ENCODE results near the gene UBR2. TPM values are rescaled to one million over a fixed set of nuclear protein-coding genes. Genes with fewer than 3 reads are reported as not detected.
"Not testable (repeated sequence)": the region's sequence is repeated elsewhere in the genome, so short reads cannot be mapped to it uniquely, and the experiment has no call there.

Gene UBR2
- total RNA-seq, 2 donors from 2014 or later, result 18.6 to 27.8 TPM

DNA sequence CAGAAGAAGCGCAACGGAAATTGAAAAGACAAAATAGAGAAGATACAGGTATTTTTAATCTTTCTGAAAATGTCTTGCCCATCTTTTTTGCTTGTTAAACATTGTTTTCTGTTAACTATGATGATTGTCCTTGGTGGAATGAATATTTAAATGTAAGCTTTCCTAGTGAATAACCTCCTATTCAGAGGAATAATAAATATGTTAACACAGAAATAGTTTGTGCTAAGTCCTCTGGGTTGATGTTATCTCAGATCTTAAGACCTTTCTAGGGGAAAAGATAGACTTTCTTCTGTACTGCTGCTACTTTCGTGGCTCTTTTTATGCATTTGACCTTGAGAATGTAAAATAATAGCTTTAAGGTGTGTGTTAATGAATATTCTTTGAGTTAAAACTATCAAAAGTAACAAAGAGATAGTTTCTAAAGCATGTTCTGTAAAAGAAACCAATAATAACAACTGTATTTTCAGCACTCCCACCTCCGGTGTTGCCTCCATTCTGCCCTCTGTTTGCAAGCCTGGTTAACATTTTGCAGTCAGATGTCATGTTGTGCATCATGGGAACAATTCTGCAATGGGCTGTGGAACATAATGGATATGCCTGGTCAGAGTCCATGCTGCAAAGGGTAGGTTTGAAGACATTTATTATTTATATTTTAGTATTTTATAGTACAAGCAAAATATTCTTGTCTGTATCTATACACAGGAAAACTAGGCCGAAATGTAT is 88.4 kb downstream of the UBR2 start:
- Histone ChIP-seq H3K4me3 (no peak overlapping the region), H3K4me1 (no peaks in the 10 kb centered on the region), H3K27me3 (no peaks in the 10 kb centered on the region), H3K27ac (no peak overlapping the region), H3K36me3 (peaks cover 87% of the 10 kb centered on the region), H3K9me3 (no peaks in the 10 kb centered on the region)
- DNase-seq (ENCODE audit: low spot score), result no peak
- TF ChIP-seq CTCF (IDR thresholded peaks at IDR 0.05), result no peak

GRCh38 chr6:42653851-42654250 is 90.0 kb downstream of the UBR2 start:
- Histone ChIP-seq H3K27me3 (no peaks in the 10 kb centered on the region), H3K4me3 (no peak overlapping the region), H3K36me3 (peaks cover 87% of the 10 kb centered on the region), H3K27ac (no peak overlapping the region), H3K9me3 (no peaks in the 10 kb centered on the region), H3K4me1 (no peaks in the 10 kb centered on the region)
- no peak for TF ChIP-seq CTCF (IDR thresholded peaks at IDR 0.05)
- DNase-seq (ENCODE audit: low spot score), result no peak

DNA sequence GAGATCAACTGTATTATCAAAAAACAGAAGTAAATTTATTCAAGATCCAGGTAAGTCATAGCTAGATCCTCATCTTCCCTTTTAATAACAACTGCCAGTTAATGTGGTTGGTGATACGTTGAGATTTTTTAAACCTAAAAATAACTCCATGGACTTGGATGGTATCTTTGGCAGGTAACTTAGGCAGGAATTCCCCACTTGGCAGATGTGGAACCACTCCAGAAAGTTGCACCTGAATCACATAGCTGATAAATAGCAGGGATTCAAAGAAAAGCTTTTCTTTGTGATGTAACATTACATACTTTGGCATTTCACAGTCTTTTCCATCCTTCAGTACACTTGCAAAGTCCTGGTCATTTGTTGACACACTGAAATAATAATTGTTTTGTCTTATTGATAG is 96.0 kb downstream of the UBR2 start:
- Histone ChIP-seq H3K36me3 (peaks cover 73% of the 10 kb centered on the region), H3K4me1 (no peaks in the 10 kb centered on the region), H3K9me3 (no peaks in the 10 kb centered on the region), H3K4me3 (no peak overlapping the region), H3K27me3 (no peaks in the 10 kb centered on the region), H3K27ac (no peak overlapping the region)
- DNase-seq (ENCODE audit: low spot score), result no peak
- no peak for TF ChIP-seq CTCF (IDR thresholded peaks at IDR 0.05)

DNA sequence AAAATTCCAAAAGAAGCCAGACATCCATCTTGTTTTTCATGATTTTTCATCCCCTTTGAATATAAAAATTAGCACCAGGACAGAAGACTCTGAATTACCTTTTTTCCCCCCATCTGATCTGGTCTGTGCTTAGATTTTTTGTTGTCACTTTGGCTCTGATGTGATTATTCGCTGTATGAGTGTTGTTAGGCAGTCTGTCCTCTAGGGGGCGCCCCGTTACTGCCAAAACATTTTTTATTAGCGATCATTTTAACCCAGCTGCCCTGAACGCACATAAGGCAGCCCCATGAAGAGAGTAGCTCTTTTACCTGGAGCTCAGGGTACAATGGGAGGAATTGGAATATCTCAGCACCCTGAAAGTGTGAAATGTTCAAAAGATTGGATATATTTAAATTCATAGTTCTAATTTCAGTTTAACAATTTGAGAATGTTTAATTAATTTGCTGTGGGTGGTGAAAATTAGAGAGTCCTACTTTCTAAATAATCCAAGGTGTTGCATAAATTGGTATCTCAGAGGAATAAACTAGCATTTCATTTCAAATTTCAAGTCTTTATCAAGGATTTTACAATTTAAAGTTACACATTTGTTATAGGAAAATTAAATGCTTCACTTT is 97.8 kb downstream of the UBR2 start:
- peak; percentile 90 for DNase-seq (ENCODE audit: low spot score)
- Histone ChIP-seq H3K27ac (no peak overlapping the region), H3K9me3 (no peaks in the 10 kb centered on the region), H3K4me1 (no peaks in the 10 kb centered on the region), H3K4me3 (no peak overlapping the region), H3K36me3 (peaks cover 79% of the 10 kb centered on the region), H3K27me3 (no peaks in the 10 kb centered on the region)
- peak; percentile 73 to 93 for TF ChIP-seq CTCF (IDR thresholded peaks at IDR 0.05)

DNA sequence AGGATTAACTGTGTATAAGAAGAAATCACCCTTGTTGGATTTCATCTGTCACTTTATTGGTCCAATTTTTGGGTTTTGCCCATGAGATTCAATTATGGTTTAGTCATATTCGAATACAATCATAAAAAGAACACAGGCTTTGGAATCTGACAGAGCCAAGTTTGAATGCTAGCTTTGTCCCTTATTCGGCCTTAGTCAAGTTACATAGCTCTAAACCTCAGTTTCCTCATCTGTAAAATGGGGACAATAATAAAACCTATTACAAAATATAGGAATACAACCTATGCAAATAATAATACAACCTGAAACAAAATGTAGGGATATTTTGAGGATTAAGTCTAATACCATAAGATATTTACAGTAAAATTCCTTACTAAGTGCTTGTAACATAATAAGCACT is 100.9 kb downstream of the UBR2 start:
- peaks cover 72% of the 10 kb centered on the region for H3K36me3 ChIP-seq
- H3K27me3 ChIP-seq, result no peaks in the 10 kb centered on the region
- no peaks in the 10 kb centered on the region for H3K9me3 ChIP-seq
- H3K4me1 ChIP-seq, result no peaks in the 10 kb centered on the region
- no peak overlapping the region for H3K4me3 ChIP-seq
- no peak for TF ChIP-seq CTCF (IDR thresholded peaks at IDR 0.05)
- DNase-seq (ENCODE audit: low spot score), result no peak
- no peak overlapping the region for H3K27ac ChIP-seq

- H3K27me3 ChIP-seq; H3K4me3 ChIP-seq; H3K4me1 ChIP-seq; H3K9me3 ChIP-seq; H3K27ac ChIP-seq; DNase-seq (ENCODE audit: low spot score): not testable (repeated sequence)
- peaks cover 97% of the 10 kb centered on the region for H3K36me3 ChIP-seq
These were observed 110.5 kb downstream of the UBR2 start for GRCh38 chr6:42674368-42674767.

All from right atrium auricular region (tissue), 2 donors.